Pancreas (tissue), 10 donors: ENCODE data around the gene GLIS2. TPM values are rescaled to one million over a fixed set of nuclear protein-coding genes. Genes with fewer than 3 reads are reported as not detected.
A peak's percentile ranks its signal among the peaks of the same experiment; 100 is the strongest.

Experiments
- ATAC-seq, 4 donors: fragments of 200-7000 bp; cut with Tn5 transposase; one replicate each; pipeline versions ENCODE4 v1.8.0 to v1.9.1; 2020; ENCODE audit warnings: mild to moderate bottlenecking in 4 of 4, moderate library complexity in 4 of 4
- DNase-seq, 6 donors: peaks; one replicate each; pipeline ENCODE4 v3.0.0-alpha.2; 2020
- FAIRE-seq: peaks from 2 replicates; lab custom pipeline; 2012; peaks lifted over from hg19 to GRCh38; lab: Jason Lieb, UNC
- H3K27ac ChIP-seq, 4 donors: fragments of 200-600 bp; sonication (generic); 1 replicate in 3 of 4; 2 replicates in 1 of 4; pipeline versions ENCODE4 v1.5.0 to v1.8.0; 2020
- H3K27me3 ChIP-seq, 4 donors: fragments of 200-600 bp; one replicate each; pipeline ENCODE4 v1.8.0; 2021
- H3K36me3 ChIP-seq, 3 donors: fragments of 200-600 bp; sonication (generic) in 1 of 3; one replicate each; pipeline versions ENCODE4 v1.5.0 to v1.8.0; 2020 to 2021
- H3K4me1 ChIP-seq, 3 donors: fragments of 200-600 bp; one replicate each; pipeline ENCODE4 v1.8.0; 2021
- H3K4me3 ChIP-seq, 4 donors: fragments of 200-600 bp; sonication (generic) in 2 of 4; one replicate each; pipeline versions ENCODE4 v1.5.0 to v1.8.0; 2020 to 2021
- H3K9me3 ChIP-seq, 4 donors: fragments of 200-600 bp; one replicate each; pipeline ENCODE4 v1.8.0; 2021
- CTCF ChIP-seq, 4 donors: fragments of 200-600 bp; sonication (generic) in 3 of 4; IDR thresholded peaks; one replicate each; pipeline versions ENCODE4 v1.5.0 to v1.8.0; 2021; ENCODE audit warnings: antibody characterized with exemption in 4 of 4
- WGBS, 2 donors: extraction: QIAGEN DNeasy Blood & Tissue Kit; methylation state at CpG; one replicate each; pipeline ENCODE4 v1.1.7; 2013; 5-methylcytosine and 5-hydroxymethylcytosine counted together
- intact Hi-C, 3 donors: fragments of 100-400 bp; cut with DNase I; formaldehyde crosslinking; loops; one replicate each; pipeline versions ENCODE4 v1.11.1 to v1.14.2; 2022
- polyA plus RNA-seq, 2 donors: library from polyadenylated mRNA; stranded (reverse); fragments of 200-250 nt; gene quantifications; one replicate each; pipeline ENCODE4 v1.2.3, GENCODE V29; 2013
- total RNA-seq, 6 donors: library from RNA; stranded (reverse); fragmentation: NEBNext Ultra II Directional in 4 of 6; extraction: Animal tissue kit (Norgen Biotek cat#: 25700) in 4 of 6; gene quantifications; one replicate each; pipeline versions ENCODE4 v1.2.1 to v1.2.4, GENCODE V29; 2021 to 2023
- donor health status: healthy with polysubstance abuse.
- donor health status: DM: no; HTN: no; CAD: no; lungs with moderate emphysema.
- donor health status: DM: no; HTN: no; CAD: no.
- donor health status: control.
- donor health status: control.
- donor health status: Bipolar disorder and iron deficiency.
- donor health status: DM: yes; HTN: yes; CAD: no.
- donor health status: DM: no; HTN: no; CAD: no.
- donor health status: DM: no; HTN: no; CAD: no.
- donor health status: DM: yes; HTN: yes; CAD: no.

The GLIS2 gene
- total and polyA plus RNA-seq, 8 donors, result 5.5 to 15.1 (median 10.9) TPM

- DNase-seq (peak in 2 of 6 donors; percentile 32 to 64), ATAC-seq (no peak), FAIRE-seq (no peak)
- intact Hi-C loops, result no loop called here
- Histone ChIP-seq H3K9me3 (no peaks in the 10 kb centered on the region), H3K36me3 (peaks cover 0 to 20% (median 0%) of the 10 kb centered on the region in 3 donors), H3K4me3 (no peak overlapping the region), H3K4me1 (peaks cover 0 to 21% (median 21%) of the 10 kb centered on the region in 3 donors), H3K27me3 (no peaks in the 10 kb centered on the region), H3K27ac (no peak overlapping the region)
- TF ChIP-seq CTCF (IDR thresholded peaks at IDR 0.05), result no peak
- 81 to 84% methylated on average over 20 to 21 of the region's 21 CpGs for WGBS, 2 donors
These were observed 63.3 kb downstream of the GLIS2 start for GRCh38 chr16:4378999-4379690.

- Histone ChIP-seq H3K27ac (no peak overlapping the region), H3K9me3 (no peaks in the 10 kb centered on the region), H3K4me3 (no peak overlapping the region), H3K4me1 (peaks cover 0 to 15% (median 14%) of the 10 kb centered on the region in 3 donors), H3K36me3 (peaks cover 0 to 20% (median 0%) of the 10 kb centered on the region in 3 donors), H3K27me3 (no peaks in the 10 kb centered on the region)
- WGBS, 2 donors, result 87 to 90% methylated on average over 26 of the region's 26 CpGs
- FAIRE-seq (no peak), ATAC-seq (no peak), DNase-seq (peak in 1 of 6 donors; percentile 71)
- TF ChIP-seq CTCF (IDR thresholded peaks at IDR 0.05), result no peak
- intact Hi-C loops, result no loop called here
These were observed 64.5 kb downstream of the GLIS2 start for GRCh38 chr16:4380119-4381063.

- intact Hi-C loops, result no loop called here
- H3K27me3 ChIP-seq, result no peaks in the 10 kb centered on the region
- H3K9me3 ChIP-seq, result no peaks in the 10 kb centered on the region
- ATAC-seq (no peak), FAIRE-seq (no peak), DNase-seq (peak in 2 of 6 donors; percentile 24 to 73)
- 94 to 95% methylated on average over 57 to 59 of the region's 59 CpGs for WGBS, 2 donors
- H3K36me3 ChIP-seq, result peaks cover 0 to 20% (median 0%) of the 10 kb centered on the region in 3 donors
- no peak overlapping the region for H3K4me3 ChIP-seq
- H3K27ac ChIP-seq, result no peak overlapping the region
- peaks cover 0 to 9% (median 7%) of the 10 kb centered on the region in 3 donors for H3K4me1 ChIP-seq
- no peak for TF ChIP-seq CTCF (IDR thresholded peaks at IDR 0.05)
These were observed 65.4 kb downstream of the GLIS2 start for GRCh38 chr16:4381072-4381934.

GRCh38 chr16:4381935-4382794 lies 66.3 kb downstream of the GLIS2 start:
- no peak overlapping the region for H3K27ac ChIP-seq
- no peak overlapping the region for H3K4me3 ChIP-seq
- H3K27me3 ChIP-seq, result no peaks in the 10 kb centered on the region
- H3K9me3 ChIP-seq, result no peaks in the 10 kb centered on the region
- peak in 1 of 6 donors; percentile 67 for DNase-seq
- H3K4me1 ChIP-seq, result peaks cover 0 to 2% (median 0%) of the 10 kb centered on the region in 3 donors
- FAIRE-seq, result no peak
- intact Hi-C loops, result no loop called here
- no peak for ATAC-seq
- peaks cover 0 to 20% (median 0%) of the 10 kb centered on the region in 3 donors for H3K36me3 ChIP-seq
- WGBS, 2 donors, result 94 to 95% methylated on average over 54 to 55 of the region's 55 CpGs
- TF ChIP-seq CTCF (IDR thresholded peaks at IDR 0.05), result no peak
